Naive thymus-derived CD8-positive, alpha-beta T cell (primary cell): Measurements from ENCODE around the gene NLRC5. TPM values are rescaled to one million over a fixed set of nuclear protein-coding genes. Genes with fewer than 3 reads are reported as not detected.
A peak's percentile ranks its signal among the peaks of the same experiment; 100 is the strongest.

Experiments used
- ATAC-seq, 2 donors: fragments of 150-1000 bp; cut with Tn5 transposase in 1 of 2; sonication (Bioruptor Pico), chemical (Tn5 transposase) in 1 of 2; 1 replicate in 1 of 2; 2 replicates in 1 of 2; pipeline ENCODE4 v1.10.0; 2021; ENCODE audit warnings: mild to moderate bottlenecking in 2 of 2, moderate library complexity in 2 of 2
- POLR2A ChIA-PET: fragments of 350-600 bp; sonication (Branson Sonifier 250); formaldehyde crosslinking; loops from one replicate; lab custom pipeline; 2021; ENCODE audit warnings: antibody characterized with exemption; lab: Charles Lee
- DNase-seq, 10 donors: peaks; one replicate each; pipeline versions ENCODE4 v3.0.0 to v3.0.0-alpha.2; 2020 to 2022
- H3K27ac Mint-ChIP-seq, 10 donors: one replicate each; pipeline ENCODE4 v1.8.0; 2020 to 2022; ENCODE audit warnings: mild to moderate bottlenecking in 10 of 10, mixed read lengths in 10 of 10, moderate library complexity in 4 of 10, inconsistent platforms in 1 of 10
- H3K27me3 Mint-ChIP-seq, 5 donors: one replicate each; pipeline ENCODE4 v1.8.0; 2021 to 2022; ENCODE audit warnings: mixed read lengths in 5 of 5
- H3K36me3 Mint-ChIP-seq, 3 donors: one replicate each; pipeline ENCODE4 v1.8.0; 2020 to 2022; ENCODE audit warnings: mixed read lengths in 3 of 3, mild to moderate bottlenecking in 2 of 3, inconsistent platforms in 1 of 3
- H3K4me1 Mint-ChIP-seq, 4 donors: one replicate each; pipeline ENCODE4 v1.8.0; 2021 to 2022; ENCODE audit warnings: mixed read lengths in 4 of 4
- H3K4me3 Mint-ChIP-seq, 10 donors: one replicate each; pipeline ENCODE4 v1.8.0; 2020 to 2022; ENCODE audit warnings: mild to moderate bottlenecking in 10 of 10, mixed read lengths in 10 of 10, moderate library complexity in 6 of 10, inconsistent platforms in 1 of 10
- H3K9me3 Mint-ChIP-seq, 9 donors: one replicate each; pipeline ENCODE4 v1.8.0; 2020 to 2022; ENCODE audit warnings: mixed read lengths in 9 of 9, mild to moderate bottlenecking in 3 of 9, inconsistent platforms in 1 of 9, moderate library complexity in 1 of 9
- polyA plus RNA-seq, 3 donors: library from polyadenylated mRNA; unstranded; fragments of 300-500 nt; fragmentation: Illumina TruSeq; gene quantifications; one replicate each; pipeline ENCODE4 v1.2.3, GENCODE V29; 2021
- total RNA-seq, 8 experiments: library from RNA in 2 of 8; stranded (reverse) in 2 of 8; gene quantifications; one replicate each; pipeline ENCODE4 v1.2.3 and lab custom pipeline; 2021 to 2026

NLRC5 gene
- total and polyA plus RNA-seq, 5 experiments from 2014 or later, result 70.4 to 488 (median 137) TPM

GRCh38 chr16:57084996-57085395 lies 95.6 kb downstream of the NLRC5 start:
- Mint-ChIP-seq H3K9me3 (no peaks in the 10 kb centered on the region), H3K36me3 (peaks cover 0 to 28% (median 0%) of the 10 kb centered on the region in 3 donors), H3K4me3 (peak overlapping the region in 2 of 10 donors; percentile 20 to 41), H3K27ac (peak overlapping the region; percentile 2 to 99 (median 73)), H3K27me3 (no peaks in the 10 kb centered on the region), H3K4me1 (peaks cover 9 to 16% (median 15%) of the 10 kb centered on the region in 4 donors)
- peak in 1 of 10 donors; percentile 18 for DNase-seq
- no peak for ATAC-seq
- POLR2A ChIA-PET, result interaction anchor here (0.5 to 2.6 kb wide), 10 partner anchors 23 to 397 kb away, joined by 3 to 13 read pairs (median 4); partner anchors contain the start of genes CIAPIN1, COQ9 and NLRC5

- DNase-seq, result peak in 1 of 10 donors; percentile 13
- peak overlapping the region in 4 of 10 donors; percentile 40 to 83 (median 50) for H3K27ac Mint-ChIP-seq
- POLR2A ChIA-PET, result interaction anchor here (0.9 to 1.0 kb wide), 2 partner anchors 78 to 111 kb away, joined by 3 to 4 read pairs; no protein-coding TSS in a partner anchor
- H3K4me3 Mint-ChIP-seq, result no peak overlapping the region
- peaks cover 0 to 3% (median 0%) of the 10 kb centered on the region in 5 donors for H3K27me3 Mint-ChIP-seq
- no peaks in the 10 kb centered on the region for H3K9me3 Mint-ChIP-seq
- peaks cover 0 to 15% (median 0%) of the 10 kb centered on the region in 3 donors for H3K36me3 Mint-ChIP-seq
- no peak for ATAC-seq
- peaks cover 13 to 24% (median 22%) of the 10 kb centered on the region in 4 donors for H3K4me1 Mint-ChIP-seq
Measured at GRCh38 chr16:57087003-57087402, 97.6 kb downstream of the NLRC5 start.

GRCh38 chr16:57089406-57089805 lies 100.0 kb downstream of the NLRC5 start:
- H3K36me3 Mint-ChIP-seq, result no peaks in the 10 kb centered on the region
- peaks cover 0 to 3% (median 0%) of the 10 kb centered on the region in 5 donors for H3K27me3 Mint-ChIP-seq
- no peak for DNase-seq
- H3K9me3 Mint-ChIP-seq, result no peaks in the 10 kb centered on the region
- POLR2A ChIA-PET, result no interaction called here
- H3K4me3 Mint-ChIP-seq, result no peak overlapping the region
- peaks cover 9 to 25% (median 21%) of the 10 kb centered on the region in 4 donors for H3K4me1 Mint-ChIP-seq
- H3K27ac Mint-ChIP-seq, result no peak overlapping the region
- ATAC-seq, result no peak

- POLR2A ChIA-PET, result interaction anchor here (0.6 to 1.5 kb wide), 5 partner anchors 10 to 142 kb away, joined by 3 to 4 read pairs (median 3); partner anchors contain the start of genes PSME3IP1 and RSPRY1
- Mint-ChIP-seq H3K4me3 (peak overlapping the region; percentile 66 to 88 (median 75)), H3K36me3 (no peaks in the 10 kb centered on the region), H3K27ac (peak overlapping the region in 8 of 10 donors; percentile 4 to 77 (median 26)), H3K4me1 (peaks cover 8 to 19% (median 13%) of the 10 kb centered on the region in 4 donors), H3K9me3 (no peaks in the 10 kb centered on the region), H3K27me3 (peaks cover 0 to 3% (median 0%) of the 10 kb centered on the region in 5 donors)
- ATAC-seq (no peak), DNase-seq (no peak)
Measured at GRCh38 chr16:57091200-57091974, 102.0 kb downstream of the NLRC5 start.

- ATAC-seq, result peak; percentile 58 to 72
- no peaks in the 10 kb centered on the region for H3K9me3 Mint-ChIP-seq
- peaks cover 0 to 3% (median 0%) of the 10 kb centered on the region in 5 donors for H3K27me3 Mint-ChIP-seq
- POLR2A ChIA-PET, result interaction anchor here (0.6 to 2.5 kb wide), 12 partner anchors 9 to 142 kb away, joined by 3 to 12 read pairs (median 3); partner anchors contain the start of genes NLRC5, PSME3IP1 and RSPRY1
- H3K4me1 Mint-ChIP-seq, result peaks cover 7 to 19% (median 13%) of the 10 kb centered on the region in 4 donors
- H3K27ac Mint-ChIP-seq, result peak within 1 kb of the TSS in 6 of 10 donors; percentile 6 to 76 (median 36)
- peak within 1 kb of the TSS; percentile 72 to 88 (median 77) for H3K4me3 Mint-ChIP-seq
- no peaks in the 10 kb centered on the region for H3K36me3 Mint-ChIP-seq
- peak in 3 of 10 donors; percentile 19 to 32 (median 26) for DNase-seq
Measured at GRCh38 chr16:57091975-57092785, 102.8 kb downstream of the NLRC5 start, which contains the start of gene CPNE2. Gene CPNE2 (plus strand): TSS chr16:57092583. CDS start chr16:57110743, 18,160 bp downstream.

- ATAC-seq (peak; percentile 74 to 77), DNase-seq (peak in 9 of 10 donors; percentile 20 to 68 (median 52))
- H3K27me3 Mint-ChIP-seq, result peaks cover 0 to 3% (median 0%) of the 10 kb centered on the region in 5 donors
- no peaks in the 10 kb centered on the region for H3K9me3 Mint-ChIP-seq
- peak overlapping the region; percentile 69 to 86 (median 76) for H3K4me3 Mint-ChIP-seq
- no peaks in the 10 kb centered on the region for H3K36me3 Mint-ChIP-seq
- peaks cover 9 to 22% (median 13%) of the 10 kb centered on the region in 4 donors for H3K4me1 Mint-ChIP-seq
- H3K27ac Mint-ChIP-seq, result peak overlapping the region in 2 of 10 donors; percentile 29 to 76
- POLR2A ChIA-PET, result interaction anchor here (0.5 to 2.5 kb wide), 12 partner anchors 9 to 228 kb away, joined by 3 to 12 read pairs (median 4); partner anchors contain the start of genes NLRC5, PSME3IP1 and RSPRY1
Measured at GRCh38 chr16:57092786-57093411, 103.5 kb downstream of the NLRC5 start.

- Mint-ChIP-seq H3K9me3 (no peaks in the 10 kb centered on the region), H3K27ac (peak overlapping the region in 4 of 10 donors; percentile 29 to 80 (median 74)), H3K27me3 (peaks cover 0 to 3% (median 0%) of the 10 kb centered on the region in 5 donors), H3K36me3 (no peaks in the 10 kb centered on the region), H3K4me3 (peak overlapping the region; percentile 69 to 86 (median 76)), H3K4me1 (peaks cover 9 to 20% (median 15%) of the 10 kb centered on the region in 4 donors)
- ATAC-seq (no peak), DNase-seq (no peak)
- POLR2A ChIA-PET, result interaction anchor here (0.6 to 2.5 kb wide), 6 partner anchors 10 to 47 kb away, joined by 3 to 12 read pairs (median 6); no protein-coding TSS in a partner anchor
Measured at GRCh38 chr16:57093666-57094564, 104.6 kb downstream of the NLRC5 start.

GRCh38 chr16:57094911-57095310 lies 105.6 kb downstream of the NLRC5 start:
- DNase-seq (no peak), ATAC-seq (no peak)
- H3K27ac Mint-ChIP-seq, result no peak overlapping the region
- H3K36me3 Mint-ChIP-seq, result no peaks in the 10 kb centered on the region
- H3K27me3 Mint-ChIP-seq, result peaks cover 0 to 3% (median 0%) of the 10 kb centered on the region in 5 donors
- no peaks in the 10 kb centered on the region for H3K9me3 Mint-ChIP-seq
- peak overlapping the region in 2 of 10 donors; percentile 58 to 70 for H3K4me3 Mint-ChIP-seq
- H3K4me1 Mint-ChIP-seq, result peaks cover 9 to 20% (median 16%) of the 10 kb centered on the region in 4 donors
- POLR2A ChIA-PET, result no interaction called here

- Mint-ChIP-seq H3K4me1 (peaks cover 6 to 17% (median 13%) of the 10 kb centered on the region in 4 donors), H3K27ac (peak overlapping the region in 1 of 10 donors; percentile 52), H3K4me3 (no peak overlapping the region), H3K36me3 (no peaks in the 10 kb centered on the region), H3K9me3 (no peaks in the 10 kb centered on the region), H3K27me3 (peaks cover 0 to 2% (median 0%) of the 10 kb centered on the region in 5 donors)
- DNase-seq (no peak), ATAC-seq (no peak)
- POLR2A ChIA-PET, result interaction anchor here (1.5 kb wide), 1 partner anchor 27 kb away, joined by 3 read pairs; no protein-coding TSS in a partner anchor
Measured at GRCh38 chr16:57096192-57096591, 106.8 kb downstream of the NLRC5 start.

GRCh38 chr16:57096793-57097192 lies 107.4 kb downstream of the NLRC5 start:
- H3K27ac Mint-ChIP-seq, result peak overlapping the region in 1 of 10 donors; percentile 63

More at GRCh38 chr16:57096793-57097192, 107.4 kb downstream of the NLRC5 start:
- H3K27me3 Mint-ChIP-seq, result peaks cover 0 to 2% (median 0%) of the 10 kb centered on the region in 5 donors
- H3K9me3 Mint-ChIP-seq, result no peaks in the 10 kb centered on the region
- H3K36me3 Mint-ChIP-seq, result no peaks in the 10 kb centered on the region
- no peak for ATAC-seq
- no peak for DNase-seq
- peaks cover 5 to 13% (median 9%) of the 10 kb centered on the region in 4 donors for H3K4me1 Mint-ChIP-seq
- POLR2A ChIA-PET, result interaction anchor here (1.0 to 1.5 kb wide), 2 partner anchors 27 to 46 kb away, joined by 3 read pairs; no protein-coding TSS in a partner anchor
- H3K4me3 Mint-ChIP-seq, result no peak overlapping the region
